Measurements from ENCODE around the gene SYCE3. TPM values are rescaled to one million over a fixed set of nuclear protein-coding genes. Genes with fewer than 3 reads are reported as not detected.

SYCE3 gene
- total and polyA plus RNA-seq, 9 of the 15 experiments (the other 6 are each of a cell fraction or from before 2014, with no cell fraction given): 0.56 TPM; not detected in 8

GRCh38 chr22:50526108-50526833, 36.4 kb downstream of the SYCE3 start (continued):
- TF ChIP-seq ZMIZ1 (IDR thresholded peaks at IDR 0.05; ENCODE audit: low read depth in 2 of 2, low read length in 2 of 2) (no peak), ZBTB12 (CRISPR knock-in tag; IDR thresholded peaks at IDR 0.05) (0 out of 2 replicates have a peak, but pooled peaks have one; percentile 8), IRF9 (tag; IDR thresholded peaks at IDR 0.05) (no peak), NONO (IDR thresholded peaks at IDR 0.05; ENCODE audit: low read depth in 2 of 2, low read length in 1 of 2) (peak in 1 of 2 experiments; percentile 67; a peak in 2 of 4 replicates), EGR1 (conservative IDR thresholded peaks at IDR 0.05) (peak; percentile 61; the same call in 1 of the 2 replicates), FOXM1 (IDR thresholded peaks at IDR 0.05; ENCODE audit: low read depth) (no peak), FOXM1 (CRISPR knock-in tag; IDR thresholded peaks at IDR 0.05; ENCODE audit: low read depth) (no peak), NRF1 (conservative IDR thresholded peaks at IDR 0.05 in 1 of 2, IDR thresholded peaks at IDR 0.05 in 1 of 2) (0 out of 4 replicates have a peak, but pooled peaks of 1 of the 2 experiments have one; percentile 8), THAP12 (CRISPR knock-in tag; IDR thresholded peaks at IDR 0.05) (peak; percentile 48; the same call in 1 of the 2 replicates), CXXC5 (CRISPR knock-in tag; IDR thresholded peaks at IDR 0.05) (peak; percentile 43), ZZZ3 (IDR thresholded peaks at IDR 0.05) (no peak), ZBTB7A (IDR thresholded peaks at IDR 0.05; ENCODE audit: borderline replicate concordance, control insufficient read depth, low read depth, low read length) (peak; percentile 60; the same call in 1 of the 2 replicates), ZNF639 (CRISPR knock-in tag; conservative IDR thresholded peaks at IDR 0.05 in 1 of 2, IDR thresholded peaks at IDR 0.05 in 1 of 2) (0 out of 4 replicates have a peak, but pooled peaks of 1 of the 2 experiments have one; percentile 24), ZNF175 (CRISPR knock-in tag; IDR thresholded peaks at IDR 0.05; ENCODE audit: low read depth) (no peak; the same call in 1 of the 2 replicates), NFIC (IDR thresholded peaks at IDR 0.05) (peak; percentile 28; the same call in 1 of the 2 replicates), CTBP1 (IDR thresholded peaks at IDR 0.05; ENCODE audit: borderline replicate concordance) (peak; percentile 42)

Measured in K562 (cell line).